ENCODE results near the gene NPAS1.

NPAS1 gene

DNA sequence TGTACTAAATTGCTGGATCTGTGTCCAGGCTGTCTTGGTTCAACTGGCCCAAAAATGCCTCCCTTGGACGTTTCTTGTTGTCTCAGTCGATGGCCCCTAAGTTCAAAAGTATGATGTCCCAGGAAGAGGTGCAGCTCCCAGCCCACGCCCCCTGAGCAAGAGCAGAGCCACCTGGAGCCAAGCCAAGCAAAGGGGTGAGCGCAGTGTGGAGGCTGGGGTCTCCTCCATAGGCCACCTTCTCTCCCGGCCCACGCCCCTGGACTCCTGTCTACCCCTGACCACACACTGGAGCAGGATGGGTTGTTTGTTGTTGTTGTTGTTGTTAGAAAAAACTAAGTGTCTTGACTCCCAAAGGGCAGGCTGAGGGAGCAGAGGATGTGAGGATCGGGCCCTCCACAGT, 26.0 kb upstream of the NPAS1 start:
- DNase-seq (ENCODE audit: extremely low spot score): no peak
- CTCF ChIA-PET: no interaction called here
- POLR2A ChIA-PET: no interaction called here
- TF ChIP-seq, protein P1, sequence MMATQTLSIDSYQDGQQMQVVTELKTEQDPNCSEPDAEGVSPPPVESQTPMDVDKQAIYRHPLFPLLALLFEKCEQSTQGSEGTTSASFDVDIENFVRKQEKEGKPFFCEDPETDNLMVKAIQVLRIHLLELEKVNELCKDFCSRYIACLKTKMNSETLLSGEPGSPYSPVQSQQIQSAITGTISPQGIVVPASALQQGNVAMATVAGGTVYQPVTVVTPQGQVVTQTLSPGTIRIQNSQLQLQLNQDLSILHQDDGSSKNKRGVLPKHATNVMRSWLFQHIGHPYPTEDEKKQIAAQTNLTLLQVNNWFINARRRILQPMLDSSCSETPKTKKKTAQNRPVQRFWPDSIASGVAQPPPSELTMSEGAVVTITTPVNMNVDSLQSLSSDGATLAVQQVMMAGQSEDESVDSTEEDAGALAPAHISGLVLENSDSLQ (IDR thresholded peaks at IDR 0.05): no peak
- TF ChIP-seq SUZ12 (IDR thresholded peaks at IDR 0.05) (no peak), CTBP1 (IDR thresholded peaks at IDR 0.05; ENCODE audit: borderline replicate concordance) (no peak), ELF4 (IDR thresholded peaks at IDR 0.05) (no peak), FOXK2 (IDR thresholded peaks at IDR 0.05) (no peak), BHLHE40 (IDR thresholded peaks at IDR 0.05; ENCODE audit: borderline replicate concordance) (no peak), ARNT (IDR thresholded peaks at IDR 0.05) (no peak)

DNA sequence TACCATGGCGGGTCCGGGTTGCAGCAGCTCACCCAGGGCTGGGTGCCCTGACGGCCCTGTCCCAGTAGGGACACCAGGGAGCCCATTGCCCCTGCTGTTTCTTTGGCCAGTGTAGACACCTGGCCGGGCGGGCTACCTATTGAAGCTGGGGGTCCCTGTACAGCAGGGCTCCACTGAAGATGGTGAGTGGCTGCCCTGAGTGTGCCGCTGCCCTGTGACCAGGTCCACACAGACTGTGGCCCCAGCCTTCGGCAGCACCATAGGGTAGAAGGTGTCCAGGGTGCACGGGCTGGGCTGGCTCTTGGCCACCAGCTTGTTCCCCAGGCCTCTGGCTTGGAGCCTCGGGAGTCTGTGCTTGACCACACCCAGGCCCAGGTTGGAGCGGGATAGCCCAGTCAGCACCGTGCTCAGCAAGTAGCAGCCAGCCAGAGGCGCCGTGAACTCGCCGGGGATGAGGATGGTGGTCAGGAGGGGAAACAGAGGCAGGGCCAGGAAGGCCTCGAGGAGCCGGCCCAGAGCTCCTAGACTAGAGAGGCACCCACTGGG, 25.4 kb upstream of the NPAS1 start:
- no peak for TF ChIP-seq SP1 (IDR thresholded peaks at IDR 0.05)
- TF ChIP-seq HDGF (IDR thresholded peaks at IDR 0.05; ENCODE audit: borderline replicate concordance): no peak
- TF ChIP-seq LEF1 (IDR thresholded peaks at IDR 0.05; ENCODE audit: borderline replicate concordance): no peak
- no peak for TF ChIP-seq FOXA1 (IDR thresholded peaks at IDR 0.05)
- no peak for TF ChIP-seq CTBP1 (IDR thresholded peaks at IDR 0.05; ENCODE audit: borderline replicate concordance)
- no peak for TF ChIP-seq ZNF384 (IDR thresholded peaks at IDR 0.05)
- CTCF ChIA-PET: no interaction called here
- POLR2A ChIA-PET: no interaction called here
- DNase-seq (ENCODE audit: extremely low spot score): no peak

DNA sequence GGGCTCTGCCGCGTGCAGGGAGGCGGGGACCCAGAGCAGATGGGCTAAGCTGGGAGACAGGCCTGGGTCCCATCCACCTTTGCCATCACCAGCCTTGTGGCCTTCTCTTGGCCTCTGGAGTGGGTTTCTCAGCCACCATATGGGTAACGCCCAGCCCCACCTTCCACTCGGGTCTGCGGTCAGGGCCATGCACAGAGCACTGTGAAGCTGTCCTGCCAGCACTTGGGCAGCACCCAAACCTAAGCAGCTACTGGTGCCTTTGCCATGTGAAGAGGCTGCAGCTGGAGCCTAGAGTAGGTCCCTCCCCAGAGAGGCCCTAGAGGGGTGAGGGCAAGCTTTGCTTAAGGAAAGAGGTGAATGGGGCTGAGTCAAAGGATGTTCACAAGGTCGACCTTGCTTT, 24.1 kb upstream of the NPAS1 start:
- no peak for TF ChIP-seq NFRKB (IDR thresholded peaks at IDR 0.05)
- no peak for TF ChIP-seq SP1 (IDR thresholded peaks at IDR 0.05)
- POLR2A ChIA-PET: no interaction called here
- CTCF ChIA-PET: no interaction called here
- no peak for DNase-seq (ENCODE audit: extremely low spot score)

DNA sequence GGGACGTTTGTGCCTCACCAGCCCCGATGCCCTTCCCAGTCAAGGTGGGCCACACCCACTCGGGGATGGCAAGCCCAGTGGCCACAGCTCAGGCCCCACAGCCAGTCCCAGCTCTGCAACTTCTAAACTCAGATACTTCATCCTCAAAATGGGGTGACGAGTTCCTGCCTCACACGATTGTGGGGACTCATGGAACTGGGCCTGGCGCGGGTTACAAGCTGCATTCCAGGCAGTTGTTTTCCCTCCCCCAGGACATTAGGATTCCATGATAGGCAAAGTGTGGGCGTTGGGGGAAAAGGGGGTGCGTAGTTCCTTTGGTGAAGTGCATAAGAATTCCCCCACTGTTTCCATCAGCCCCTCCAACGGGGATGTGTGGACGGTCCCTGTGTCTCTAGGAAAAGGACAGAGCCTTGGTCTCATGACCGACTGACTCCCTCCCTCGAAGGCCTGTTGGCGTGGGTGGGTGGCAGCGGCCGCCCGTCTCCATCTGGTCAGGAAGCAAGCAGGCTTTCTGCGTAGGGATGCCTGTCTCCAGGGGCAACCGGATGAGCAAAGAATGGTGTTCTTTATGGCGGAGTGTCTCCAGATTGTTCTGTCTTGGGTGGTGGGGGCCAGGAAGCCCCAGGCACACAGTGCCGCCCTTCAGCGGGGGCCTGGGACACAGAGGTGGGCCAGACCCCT, 21.1 kb upstream of the NPAS1 start:
- ChIA-PET CTCF (interaction anchor here (0.5 kb wide), 1 partner anchor 15 kb away, joined by 3 read pairs; no protein-coding TSS in a partner anchor), POLR2A (no interaction called here)
- no peak for DNase-seq (ENCODE audit: extremely low spot score)
- no peak for TF ChIP-seq HDGF (IDR thresholded peaks at IDR 0.05; ENCODE audit: borderline replicate concordance)
- TF ChIP-seq ZNF384 (IDR thresholded peaks at IDR 0.05): no peak
- no peak for TF ChIP-seq FOXM1 (IDR thresholded peaks at IDR 0.05; ENCODE audit: borderline replicate concordance)
- TF ChIP-seq, protein P1 (IDR thresholded peaks at IDR 0.05): no peak
- no peak for TF ChIP-seq CTBP1 (IDR thresholded peaks at IDR 0.05; ENCODE audit: borderline replicate concordance)
- no peak for TF ChIP-seq FOXK2 (IDR thresholded peaks at IDR 0.05)
- no peak for TF ChIP-seq NFRKB (IDR thresholded peaks at IDR 0.05)
- no peak for TF ChIP-seq ELF4 (IDR thresholded peaks at IDR 0.05)
- TF ChIP-seq ARNT (IDR thresholded peaks at IDR 0.05): no peak
- TF ChIP-seq BHLHE40 (IDR thresholded peaks at IDR 0.05; ENCODE audit: borderline replicate concordance): no peak
- no peak for TF ChIP-seq FOXA1 (IDR thresholded peaks at IDR 0.05)
- TF ChIP-seq TARDBP (IDR thresholded peaks at IDR 0.05): no peak
- no peak for TF ChIP-seq SUZ12 (IDR thresholded peaks at IDR 0.05)
- no peak for TF ChIP-seq SP1 (IDR thresholded peaks at IDR 0.05)
- no peak for TF ChIP-seq L3MBTL2 (conservative IDR thresholded peaks at IDR 0.05)
- no peak for TF ChIP-seq LEF1 (IDR thresholded peaks at IDR 0.05; ENCODE audit: borderline replicate concordance)

DNA sequence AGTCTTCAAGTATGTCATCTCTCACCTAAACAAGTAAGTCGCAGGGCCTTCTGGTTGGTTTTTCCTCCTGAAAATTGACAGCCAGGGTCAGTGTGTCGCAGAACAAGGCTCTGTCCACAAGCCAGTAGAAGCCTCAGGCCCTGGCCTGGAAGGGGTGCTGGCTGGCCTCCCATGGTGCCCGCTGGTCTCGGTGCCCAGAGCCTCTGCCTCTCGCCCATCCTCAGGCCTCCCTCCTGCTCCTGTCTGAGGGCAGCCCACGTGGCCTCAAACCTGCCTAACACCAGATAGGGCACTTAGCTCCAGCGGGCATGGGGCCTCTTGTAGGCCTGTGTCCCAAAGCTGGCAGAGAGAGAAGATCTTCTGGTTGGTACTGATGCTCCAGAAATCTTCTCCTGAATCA, 20.3 kb upstream of the NPAS1 start:
- ChIA-PET CTCF (no interaction called here), POLR2A (no interaction called here)
- TF ChIP-seq NFRKB (IDR thresholded peaks at IDR 0.05): no peak
- TF ChIP-seq L3MBTL2 (conservative IDR thresholded peaks at IDR 0.05): no peak
- DNase-seq (ENCODE audit: extremely low spot score): no peak

DNA sequence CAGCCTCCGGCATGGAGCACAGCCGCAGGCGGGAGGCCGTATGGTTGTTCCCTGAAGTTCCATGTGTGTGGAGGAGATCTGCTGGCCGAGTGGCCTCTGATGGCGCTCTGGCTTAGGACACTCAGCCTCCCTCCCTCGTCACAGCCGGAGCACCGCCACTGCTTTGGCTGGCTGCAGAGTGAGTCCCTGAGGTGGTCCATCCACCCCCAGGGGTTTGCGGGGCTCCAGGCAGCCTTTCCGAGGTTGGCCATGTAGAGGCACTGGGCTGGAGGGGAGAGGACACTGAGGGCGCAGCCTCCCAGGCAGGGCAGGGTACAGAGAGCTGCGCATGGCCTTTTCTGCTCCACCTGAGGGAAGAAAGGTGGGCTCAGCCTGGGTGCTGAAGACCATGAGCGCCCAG, 19.8 kb upstream of the NPAS1 start:
- no peak for TF ChIP-seq ELF4 (IDR thresholded peaks at IDR 0.05)
- TF ChIP-seq LEF1 (IDR thresholded peaks at IDR 0.05; ENCODE audit: borderline replicate concordance): no peak
- TF ChIP-seq, protein P1 (IDR thresholded peaks at IDR 0.05): no peak
- no peak for DNase-seq (ENCODE audit: extremely low spot score)
- ChIA-PET CTCF (no interaction called here), POLR2A (no interaction called here)

DNA sequence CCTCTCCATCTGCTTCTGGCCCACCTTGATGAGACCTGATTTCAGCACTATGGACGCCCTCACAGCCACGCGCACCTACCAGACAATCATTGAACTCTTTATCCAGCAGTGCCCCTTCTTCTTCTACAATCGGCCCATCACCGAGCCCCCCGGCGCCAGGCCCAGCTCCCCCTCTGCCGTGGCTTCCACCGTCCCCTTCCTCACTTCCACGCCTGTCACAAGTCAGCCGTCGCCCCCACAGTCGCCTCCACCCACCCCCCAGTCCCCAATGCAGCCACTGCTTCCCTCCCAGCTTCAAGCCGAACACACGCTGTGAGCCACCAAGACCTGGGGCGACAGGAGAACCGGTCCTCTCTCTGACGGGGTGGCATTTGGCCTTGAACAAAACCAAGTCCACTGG, 19.3 kb upstream of the NPAS1 start:
- no peak for DNase-seq (ENCODE audit: extremely low spot score)
- TF ChIP-seq HDGF (IDR thresholded peaks at IDR 0.05; ENCODE audit: borderline replicate concordance) (no peak), L3MBTL2 (conservative IDR thresholded peaks at IDR 0.05) (no peak), CTBP1 (IDR thresholded peaks at IDR 0.05; ENCODE audit: borderline replicate concordance) (no peak), FOXM1 (IDR thresholded peaks at IDR 0.05; ENCODE audit: borderline replicate concordance) (no peak), SP1 (IDR thresholded peaks at IDR 0.05) (no peak), NFRKB (IDR thresholded peaks at IDR 0.05) (no peak), SUZ12 (IDR thresholded peaks at IDR 0.05) (no peak), ELF4 (IDR thresholded peaks at IDR 0.05) (no peak), FOXK2 (IDR thresholded peaks at IDR 0.05) (no peak), TARDBP (IDR thresholded peaks at IDR 0.05) (no peak), FOXA1 (IDR thresholded peaks at IDR 0.05) (no peak), ZNF384 (IDR thresholded peaks at IDR 0.05) (no peak)
- TF ChIP-seq, protein P1 (IDR thresholded peaks at IDR 0.05): no peak
- ChIA-PET POLR2A (no interaction called here), CTCF (no interaction called here)
